ENCODE results near the gene USP11.

USP11 gene

GRCh38 chrX:47204970-47205369, 27.8 kb upstream of the USP11 start:
- Histone ChIP-seq H3K9ac (ENCODE audit: low read length) (no peak overlapping the region), H3K27me3 (ENCODE audit: low read depth, low read length) (no peaks in the 10 kb centered on the region), H3K27ac (ENCODE audit: low read length) (no peak overlapping the region), H3K36me3 (replicated peaks; ENCODE audit: low read depth, low read length) (peaks cover 68% of the 10 kb centered on the region), H3K4me3 (ENCODE audit: low read length) (no peak overlapping the region), H3K4me2 (ENCODE audit: low read length) (no peak overlapping the region), H3K79me2 (ENCODE audit: low read length) (peaks cover 8% of the 10 kb centered on the region; the same call in 1 of the 2 replicates), H3K4me1 (ENCODE audit: low read length) (no peaks in the 10 kb centered on the region), H2AFZ (ENCODE audit: low read depth, low read length) (no peak overlapping the region), H4K20me1 (ENCODE audit: insufficient read depth, low read length) (no peaks in the 10 kb centered on the region), H3K9me3 (ENCODE audit: insufficient read depth, low read length) (no peaks in the 10 kb centered on the region)
- no peak for TF ChIP-seq EZH2phosphoT487 (IDR thresholded peaks at IDR 0.05; ENCODE audit: low read depth)
- no peak for TF ChIP-seq CTCF (IDR thresholded peaks at IDR 0.05; ENCODE audit: low read depth, low read length)

- peaks cover 2% of the 10 kb centered on the region; the same call in 1 of the 2 replicates for H3K79me2 ChIP-seq (ENCODE audit: low read length)
- H3K27ac ChIP-seq (ENCODE audit: low read length) = no peak overlapping the region
- no peak overlapping the region for H3K4me2 ChIP-seq (ENCODE audit: low read length)
- H3K36me3 ChIP-seq (replicated peaks; ENCODE audit: low read depth, low read length) = peaks cover 68% of the 10 kb centered on the region
- no peaks in the 10 kb centered on the region for H3K4me1 ChIP-seq (ENCODE audit: low read length)
- no peaks in the 10 kb centered on the region for H4K20me1 ChIP-seq (ENCODE audit: insufficient read depth, low read length)
- H3K9me3 ChIP-seq (ENCODE audit: insufficient read depth, low read length) = no peaks in the 10 kb centered on the region
- no peak overlapping the region for H3K9ac ChIP-seq (ENCODE audit: low read length)
- H2AFZ ChIP-seq (ENCODE audit: low read depth, low read length) = no peak overlapping the region
- no peak overlapping the region for H3K4me3 ChIP-seq (ENCODE audit: low read length)
- H3K27me3 ChIP-seq (ENCODE audit: low read depth, low read length) = no peaks in the 10 kb centered on the region
- TF ChIP-seq CTCF (IDR thresholded peaks at IDR 0.05; ENCODE audit: low read depth, low read length) = no peak
- TF ChIP-seq EZH2phosphoT487 (IDR thresholded peaks at IDR 0.05; ENCODE audit: low read depth) = no peak
Measured at GRCh38 chrX:47206316-47206715, 26.5 kb upstream of the USP11 start.

- H2AFZ ChIP-seq (ENCODE audit: low read depth, low read length) = no peak overlapping the region
- no peak overlapping the region for H3K9ac ChIP-seq (ENCODE audit: low read length)
- H4K20me1 ChIP-seq (ENCODE audit: insufficient read depth, low read length) = no peaks in the 10 kb centered on the region
- H3K27ac ChIP-seq (ENCODE audit: low read length) = no peak overlapping the region
- H3K4me2 ChIP-seq (ENCODE audit: low read length) = no peak overlapping the region
- H3K79me2 ChIP-seq (ENCODE audit: low read length) = peaks cover 2% of the 10 kb centered on the region; the same call in 1 of the 2 replicates
- H3K27me3 ChIP-seq (ENCODE audit: low read depth, low read length) = no peaks in the 10 kb centered on the region
- no peaks in the 10 kb centered on the region for H3K9me3 ChIP-seq (ENCODE audit: insufficient read depth, low read length)
- TF ChIP-seq EZH2phosphoT487 (IDR thresholded peaks at IDR 0.05; ENCODE audit: low read depth) (no peak), CTCF (IDR thresholded peaks at IDR 0.05; ENCODE audit: low read depth, low read length) (no peak)
- H3K36me3 ChIP-seq (replicated peaks; ENCODE audit: low read depth, low read length) = peaks cover 71% of the 10 kb centered on the region
- no peak overlapping the region for H3K4me3 ChIP-seq (ENCODE audit: low read length)
- H3K4me1 ChIP-seq (ENCODE audit: low read length) = no peaks in the 10 kb centered on the region
Measured at GRCh38 chrX:47208108-47208507, 24.7 kb upstream of the USP11 start.

- H3K27me3 ChIP-seq (ENCODE audit: low read depth, low read length) = no peaks in the 10 kb centered on the region
- H4K20me1 ChIP-seq (ENCODE audit: insufficient read depth, low read length) = no peaks in the 10 kb centered on the region
- H3K27ac ChIP-seq (ENCODE audit: low read length) = no peak overlapping the region
- H3K36me3 ChIP-seq (replicated peaks; ENCODE audit: low read depth, low read length) = peaks cover 71% of the 10 kb centered on the region
- H3K9ac ChIP-seq (ENCODE audit: low read length) = no peak overlapping the region
- H2AFZ ChIP-seq (ENCODE audit: low read depth, low read length) = no peak overlapping the region
- no peaks in the 10 kb centered on the region for H3K4me1 ChIP-seq (ENCODE audit: low read length)
- H3K9me3 ChIP-seq (ENCODE audit: insufficient read depth, low read length) = no peaks in the 10 kb centered on the region
- H3K4me2 ChIP-seq (ENCODE audit: low read length) = no peak overlapping the region
- peaks cover 2% of the 10 kb centered on the region; the same call in 1 of the 2 replicates for H3K79me2 ChIP-seq (ENCODE audit: low read length)
- TF ChIP-seq EZH2phosphoT487 (IDR thresholded peaks at IDR 0.05; ENCODE audit: low read depth) (no peak), CTCF (IDR thresholded peaks at IDR 0.05; ENCODE audit: low read depth, low read length) (no peak)
- H3K4me3 ChIP-seq (ENCODE audit: low read length) = no peak overlapping the region
Measured at GRCh38 chrX:47209508-47210238, 23.1 kb upstream of the USP11 start.
